Liver (tissue), 9 donors: ENCODE results near the gene GALNT9. TPM values are rescaled to one million over a fixed set of nuclear protein-coding genes. Genes with fewer than 3 reads are reported as not detected.

Source experiments
- DNase-seq: peaks from one replicate; pipeline ENCODE4 v3.0.0-alpha.2; 2017; ENCODE audit warnings: low spot score
- H3K27ac ChIP-seq, 2 donors: one replicate each; pipeline ENCODE4 v1.7.0; 2013; ENCODE audit warnings: inconsistent platforms in 2 of 2, low read length in 2 of 2, control low read depth in 1 of 2, low read depth in 1 of 2, mild to moderate bottlenecking in 1 of 2
- H3K27me3 ChIP-seq, 4 donors: one replicate each; pipeline versions ENCODE4 v1.6.1 to v1.7.0; 2013; ENCODE audit warnings: low read length in 3 of 4, inconsistent platforms in 1 of 4, mild to moderate bottlenecking in 1 of 4, moderate library complexity in 1 of 4; ENCODE audit not compliant: control insufficient read depth in 4 of 4, insufficient read depth in 4 of 4
- H3K36me3 ChIP-seq, 4 donors: one replicate each; pipeline versions ENCODE4 v1.6.1 to v1.7.0; 2013; ENCODE audit warnings: low read length in 3 of 4, mild to moderate bottlenecking in 3 of 4, low read depth in 1 of 4, moderate library complexity in 1 of 4; ENCODE audit not compliant: control insufficient read depth in 4 of 4, insufficient read depth in 3 of 4
- H3K4me1 ChIP-seq, 4 donors: one replicate each; pipeline versions ENCODE4 v1.6.1 to v1.7.0; 2013; ENCODE audit warnings: low read length in 3 of 4, mild to moderate bottlenecking in 3 of 4, moderate library complexity in 1 of 4; ENCODE audit not compliant: control insufficient read depth in 4 of 4, insufficient read depth in 4 of 4
- H3K4me3 ChIP-seq, 3 donors: one replicate each; pipeline versions ENCODE4 v1.6.1 to v1.7.0; 2013; ENCODE audit warnings: low read length in 3 of 3, control low read depth in 1 of 3, low read depth in 1 of 3, mild to moderate bottlenecking in 1 of 3
- H3K9ac ChIP-seq, 2 donors: one replicate each; pipeline ENCODE4 v1.7.0; 2013; ENCODE audit warnings: low read length in 2 of 2, mild to moderate bottlenecking in 2 of 2, moderate library complexity in 2 of 2, control low read depth in 1 of 2, low read depth in 1 of 2
- H3K9me3 ChIP-seq, 4 donors: one replicate each; pipeline versions ENCODE4 v1.6.1 to v1.7.0; 2013; ENCODE audit warnings: low read length in 3 of 4; ENCODE audit not compliant: control insufficient read depth in 4 of 4
- ATF3 ChIP-seq: IDR thresholded peaks from 2 replicates; pipeline ENCODE4 v1.6.1; 2016; ENCODE audit warnings: antibody characterized with exemption
- CTCF ChIP-seq: fragments of 150-350 bp; IDR thresholded peaks from 2 replicates; pipeline ENCODE4 v1.5.1; 2017; ENCODE audit warnings: improper control_type of control experiment, low read depth, low read length; ENCODE audit not compliant: missing input control
- EGR1 ChIP-seq, 2 donors: IDR thresholded peaks; 2 replicates each; pipeline ENCODE4 v1.6.1; 2016 to 2018; ENCODE audit warnings: antibody characterized with exemption in 2 of 2, low read depth in 2 of 2
- FOXA1 ChIP-seq: IDR thresholded peaks from 2 replicates; pipeline ENCODE4 v1.6.1; 2016; ENCODE audit warnings: antibody characterized with exemption
- FOXA2 ChIP-seq: IDR thresholded peaks from 2 replicates; pipeline ENCODE4 v1.6.1; 2016; ENCODE audit warnings: antibody characterized with exemption
- GABPA ChIP-seq, 2 donors: IDR thresholded peaks in 1 of 2; conservative IDR thresholded peaks in 1 of 2; 2 replicates each; pipeline ENCODE4 v1.6.1; 2016; ENCODE audit warnings: antibody characterized with exemption in 2 of 2, mild to moderate bottlenecking in 1 of 2, moderate library complexity in 1 of 2
- HNF4A ChIP-seq, 2 donors: conservative IDR thresholded peaks; 2 replicates each; pipeline ENCODE4 v1.6.1; 2016; ENCODE audit warnings: antibody characterized with exemption in 2 of 2, mild to moderate bottlenecking in 2 of 2
- HNF4G ChIP-seq: IDR thresholded peaks from 2 replicates; pipeline ENCODE4 v1.6.1; 2016; ENCODE audit warnings: antibody characterized with exemption
- JUND ChIP-seq, 2 donors: IDR thresholded peaks; 2 replicates each; pipeline ENCODE4 v1.6.1; 2016; ENCODE audit warnings: antibody characterized with exemption in 2 of 2
- MAX ChIP-seq: IDR thresholded peaks from 2 replicates; pipeline ENCODE4 v1.6.1; 2016; ENCODE audit warnings: antibody characterized with exemption
- NR2F2 ChIP-seq: IDR thresholded peaks from 2 replicates; pipeline ENCODE4 v1.6.1; 2016; ENCODE audit warnings: antibody characterized with exemption
- RAD21 ChIP-seq, 2 donors: IDR thresholded peaks; 2 replicates each; pipeline ENCODE4 v1.6.1; 2016; ENCODE audit warnings: antibody characterized with exemption in 2 of 2, mild to moderate bottlenecking in 2 of 2
- REST ChIP-seq: IDR thresholded peaks from 2 replicates; pipeline ENCODE4 v1.6.1; 2016; ENCODE audit warnings: antibody characterized with exemption, mild to moderate bottlenecking
- SP1 ChIP-seq: IDR thresholded peaks from 2 replicates; pipeline ENCODE4 v1.6.1; 2018; ENCODE audit warnings: antibody characterized with exemption, mild to moderate bottlenecking
- TAF1 ChIP-seq: conservative IDR thresholded peaks from 2 replicates; pipeline ENCODE4 v1.6.1; 2016; ENCODE audit warnings: antibody characterized with exemption, mild to moderate bottlenecking
- ZBTB33 ChIP-seq: IDR thresholded peaks from 2 replicates; pipeline ENCODE4 v1.6.1; 2016; ENCODE audit warnings: antibody characterized with exemption
- WGBS: extraction: QIAGEN DNeasy Blood & Tissue Kit; methylation state at CpG from one replicate; pipeline ENCODE4 v1.1.7; 2013; 5-methylcytosine and 5-hydroxymethylcytosine counted together
- polyA plus RNA-seq, 2 donors: library from polyadenylated mRNA; stranded (reverse) in 1 of 2; unstranded in 1 of 2; fragments of 200-250 nt in 1 of 2; fragments of >200 nt in 1 of 2; fragmentation: Nextera tagmentation in 1 of 2; extraction: Ambion mirVana in 1 of 2; gene quantifications; one replicate each; pipeline versions ENCODE4 v1.2.1 to v1.2.3, GENCODE V29; 2013 to 2015
- total RNA-seq, 2 donors: library from RNA; depleted of rRNA; stranded (reverse); fragments of >200 nt; gene quantifications; one replicate each; pipeline ENCODE4 v1.2.3, GENCODE V29; 2014
- donor health status: healthy.
- donor health status: healthy.
- donor health status: healthy.
- donor health status: healthy.
- donor health status: healthy.

The GALNT9 gene
- total and polyA plus RNA-seq, 4 donors: 0.05 to 0.25 (median 0.09) TPM; not detected in 1

GRCh38 chr12:132321321-132322118 is 7.9 kb downstream of the GALNT9 start:
- Histone ChIP-seq H3K4me3 (no peak overlapping the region), H3K36me3 (no peaks in the 10 kb centered on the region), H3K9ac (no peak overlapping the region), H3K27ac (no peak overlapping the region), H3K27me3 (peaks cover 0 to 5% (median 0%) of the 10 kb centered on the region in 4 donors), H3K9me3 (no peaks in the 10 kb centered on the region), H3K4me1 (no peaks in the 10 kb centered on the region)
- no peak for DNase-seq
- 77% methylated on average over 20 of the region's 20 CpGs for WGBS
- TF ChIP-seq GABPA (IDR thresholded peaks at IDR 0.05 in 1 of 2, conservative IDR thresholded peaks at IDR 0.05 in 1 of 2): no peak
- no peak for TF ChIP-seq HNF4G
- no peak for TF ChIP-seq ZBTB33
- TF ChIP-seq FOXA2: no peak
- TF ChIP-seq MAX: no peak
- TF ChIP-seq HNF4A (conservative IDR thresholded peaks at IDR 0.05): no peak
- no peak for TF ChIP-seq RAD21 (IDR thresholded peaks at IDR 0.05)
- TF ChIP-seq SP1: no peak
- TF ChIP-seq EGR1 (IDR thresholded peaks at IDR 0.05; ENCODE audit: low read depth in 2 of 2): no peak
- no peak for TF ChIP-seq CTCF
- no peak for TF ChIP-seq ATF3
- no peak for TF ChIP-seq JUND (IDR thresholded peaks at IDR 0.05)
- no peak for TF ChIP-seq NR2F2
- no peak for TF ChIP-seq TAF1

GRCh38 chr12:132320767-132321211 is 8.6 kb downstream of the GALNT9 start:
- 81% methylated on average over 23 of the region's 23 CpGs for WGBS
- Histone ChIP-seq H3K4me1 (no peaks in the 10 kb centered on the region), H3K9ac (no peak overlapping the region), H3K4me3 (no peak overlapping the region), H3K27me3 (peaks cover 0 to 5% (median 0%) of the 10 kb centered on the region in 4 donors), H3K27ac (no peak overlapping the region), H3K9me3 (no peaks in the 10 kb centered on the region), H3K36me3 (no peaks in the 10 kb centered on the region)
- TF ChIP-seq TAF1: no peak
- TF ChIP-seq REST: no peak
- no peak for TF ChIP-seq FOXA1
- no peak for DNase-seq
